CD4-positive, alpha-beta T cell treated with Interleukin-17A for 1 hour (primary cell): ENCODE data around the gene LPO.

Experiments used
- DNase-seq: peaks from one replicate; pipeline ENCODE4 v3.0.0-alpha.2; 2020

Gene LPO

DNA sequence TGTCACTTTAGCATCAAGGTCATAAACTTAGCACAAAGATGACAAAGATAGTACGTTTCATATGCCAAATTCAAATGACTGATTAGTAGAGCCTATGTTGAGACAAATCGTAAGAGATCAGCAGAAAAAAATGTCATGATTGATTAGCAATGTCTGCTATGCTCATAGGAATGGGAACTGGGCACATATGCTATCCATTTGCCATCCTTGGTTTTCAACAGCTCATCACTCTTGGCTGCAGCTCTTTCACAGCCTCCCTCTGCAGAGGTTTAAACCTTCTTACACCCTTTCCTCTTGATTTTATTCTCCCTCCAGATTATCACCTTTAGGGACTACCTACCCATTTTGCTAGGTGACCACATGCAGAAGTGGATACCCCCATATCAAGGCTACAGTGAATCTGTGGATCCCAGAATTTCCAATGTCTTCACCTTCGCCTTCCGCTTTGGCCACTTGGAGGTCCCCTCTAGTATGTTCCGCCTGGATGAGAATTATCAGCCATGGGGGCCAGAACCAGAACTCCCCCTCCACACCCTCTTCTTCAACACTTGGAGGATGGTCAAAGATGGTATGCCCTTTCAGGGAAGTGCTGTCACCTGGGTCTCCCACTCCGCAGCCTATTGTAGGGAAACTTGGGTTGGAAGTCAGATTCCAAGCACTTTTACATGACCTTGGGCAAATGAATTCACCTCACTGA, 26.2 kb downstream of the LPO start:
- no peak for DNase-seq

DNA sequence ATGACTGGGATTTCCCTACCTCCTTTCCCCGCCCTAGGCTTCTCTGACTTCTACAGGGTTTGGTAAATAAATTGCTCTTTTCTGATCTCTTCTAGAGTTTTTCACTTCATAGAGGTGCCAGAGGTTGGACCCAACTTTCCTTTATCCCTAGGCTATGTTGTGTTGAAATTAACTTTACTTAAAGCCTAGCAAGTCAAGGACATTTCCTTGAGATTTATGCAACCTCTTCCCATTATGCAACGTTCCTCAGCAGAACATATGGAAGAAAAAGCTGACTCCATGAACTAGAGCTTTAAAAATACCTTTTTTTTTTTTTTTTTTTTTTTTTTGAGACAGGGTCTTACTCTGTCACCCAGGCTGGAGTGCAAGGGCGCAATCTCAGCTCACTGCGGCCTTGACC, 26.9 kb downstream of the LPO start:
- no peak for DNase-seq

DNA sequence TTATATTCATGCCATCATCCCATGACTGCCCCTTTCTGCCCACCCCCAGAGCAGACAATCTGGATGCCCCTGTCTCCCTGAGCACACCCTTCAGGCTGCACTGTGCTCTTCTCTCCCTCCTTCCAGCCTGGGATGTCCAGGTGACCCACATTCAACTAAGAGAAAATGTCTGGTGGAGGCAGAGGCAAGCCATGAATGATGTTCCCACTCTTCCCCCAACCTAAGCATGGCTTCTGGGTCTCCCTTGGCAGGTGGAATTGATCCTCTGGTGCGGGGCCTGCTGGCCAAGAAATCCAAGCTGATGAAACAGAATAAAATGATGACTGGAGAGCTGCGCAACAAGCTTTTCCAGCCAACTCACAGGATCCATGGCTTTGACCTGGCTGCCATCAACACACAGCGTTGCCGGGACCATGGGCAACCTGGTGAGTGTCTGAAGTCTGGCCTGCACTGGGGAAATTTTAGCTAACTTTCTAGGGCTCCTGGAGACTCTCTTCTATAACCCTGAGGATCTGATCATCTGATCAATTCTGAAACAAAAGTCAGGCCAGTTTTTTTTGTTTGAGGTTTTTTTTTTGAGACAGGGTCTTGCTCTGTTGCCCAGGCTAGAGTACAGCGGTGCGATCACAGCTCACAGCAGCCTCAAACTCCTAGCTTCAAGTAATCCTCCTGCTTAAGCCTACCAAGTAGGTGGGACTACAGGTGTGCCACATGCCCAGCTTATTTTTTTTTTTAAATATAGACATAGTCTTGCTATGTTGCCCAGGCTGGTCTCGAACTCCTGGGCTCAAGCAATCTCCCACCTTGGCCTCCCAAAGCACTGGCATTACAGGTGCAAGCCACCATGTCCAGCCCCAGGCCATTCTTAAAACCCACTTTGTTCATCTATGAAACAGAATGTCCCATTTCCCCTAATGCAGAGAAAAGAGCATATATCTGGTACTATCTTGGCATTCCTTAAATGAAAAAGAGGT, 27.8 kb downstream of the LPO start:
- DNase-seq: no peak

DNA sequence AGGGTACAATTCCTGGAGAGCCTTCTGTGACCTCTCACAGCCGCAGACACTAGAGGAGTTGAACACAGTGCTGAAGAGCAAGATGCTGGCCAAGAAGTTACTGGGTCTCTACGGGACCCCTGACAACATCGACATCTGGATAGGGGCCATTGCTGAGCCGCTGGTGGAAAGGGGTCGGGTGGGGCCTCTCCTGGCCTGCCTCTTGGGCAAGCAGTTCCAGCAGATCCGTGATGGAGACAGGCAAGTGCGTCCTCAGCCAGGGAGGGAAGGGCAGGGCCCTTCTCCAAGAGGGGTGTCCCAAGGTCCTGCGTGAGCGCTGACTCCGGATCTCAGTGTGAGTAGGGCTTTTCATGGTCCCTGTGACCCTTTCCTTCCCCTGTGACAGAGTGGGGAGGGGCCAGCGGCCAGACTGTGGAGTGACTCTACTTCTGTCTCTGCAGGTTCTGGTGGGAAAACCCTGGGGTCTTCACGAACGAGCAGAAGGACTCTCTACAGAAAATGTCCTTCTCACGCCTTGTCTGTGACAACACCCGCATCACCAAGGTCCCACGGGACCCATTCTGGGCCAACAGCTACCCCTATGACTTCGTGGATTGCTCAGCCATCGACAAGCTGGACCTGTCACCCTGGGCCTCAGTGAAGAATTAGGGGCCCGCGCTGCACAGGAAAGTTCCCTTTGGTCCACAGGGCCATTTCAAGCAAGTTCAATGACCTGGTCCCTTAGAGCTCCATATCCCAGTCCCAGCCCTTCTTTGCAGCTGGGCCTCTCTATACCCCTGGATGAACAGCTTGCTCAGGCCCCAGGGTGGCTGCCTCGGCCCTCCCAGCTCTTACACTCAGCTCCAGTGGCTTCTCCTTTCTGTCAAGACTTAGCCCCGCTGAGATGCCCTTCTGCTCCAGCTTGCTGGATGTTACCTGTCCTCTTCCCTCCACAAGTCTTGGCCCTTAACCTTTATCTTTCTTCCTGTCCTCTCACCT, 29.3 kb downstream of the LPO start:
- no peak for DNase-seq

DNA sequence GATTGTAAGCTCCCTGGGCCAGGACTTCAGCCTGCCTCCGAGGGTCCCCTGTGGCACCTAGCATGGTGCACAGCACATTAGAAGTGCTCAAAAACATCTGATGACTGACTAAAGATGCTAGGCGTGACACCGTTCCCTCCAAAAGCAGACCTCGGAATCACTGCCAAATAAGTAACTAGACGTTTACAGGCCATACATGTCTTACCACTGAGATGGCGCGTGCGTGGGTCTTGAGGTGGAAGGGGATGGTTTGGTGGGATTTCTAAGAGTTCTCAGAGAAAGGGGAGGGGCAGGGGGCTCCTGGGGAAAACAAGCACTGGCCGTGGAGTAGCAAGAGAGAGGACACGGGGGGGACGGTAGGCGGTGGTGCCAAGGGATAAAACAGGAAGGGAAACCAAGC, 29.9 kb downstream of the LPO start:
- DNase-seq: no peak

DNA sequence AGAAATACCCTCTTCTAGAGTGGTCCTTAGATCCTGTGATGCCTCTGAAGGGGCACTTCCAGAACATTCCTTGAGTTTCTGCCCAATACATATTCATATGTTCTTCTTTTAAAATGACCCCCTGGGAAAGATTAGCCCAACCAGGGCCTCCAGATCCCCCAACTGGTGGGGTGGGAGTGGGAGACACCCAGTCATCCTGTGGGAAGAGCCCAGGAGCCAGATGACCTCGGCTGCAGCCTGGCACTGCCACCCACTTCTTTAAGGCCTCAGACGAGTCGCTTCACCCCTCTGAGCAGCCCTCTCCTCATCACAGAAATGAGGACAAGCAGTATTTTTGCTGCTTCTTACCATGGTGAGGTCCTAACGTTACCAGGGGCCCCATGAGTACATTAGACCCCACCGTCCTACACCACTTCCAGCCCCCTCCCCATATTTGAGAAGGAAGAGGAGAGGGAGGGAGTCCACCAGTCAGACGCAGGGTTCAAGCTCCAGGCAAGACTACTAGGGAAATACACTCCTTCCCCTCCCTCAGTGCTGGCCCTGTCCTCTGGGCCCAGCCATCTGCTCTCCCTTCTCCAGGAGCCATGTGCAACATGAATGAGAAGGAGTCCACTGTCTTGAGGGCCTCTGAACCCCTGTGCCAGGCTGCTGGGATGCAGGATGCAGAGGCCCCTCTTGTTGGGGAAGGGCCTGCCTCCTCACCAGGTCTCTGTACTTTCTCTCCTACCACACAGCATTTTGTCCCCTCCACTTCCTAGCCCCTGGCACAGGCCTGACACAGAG, 30.6 kb downstream of the LPO start:
- DNase-seq: no peak

DNA sequence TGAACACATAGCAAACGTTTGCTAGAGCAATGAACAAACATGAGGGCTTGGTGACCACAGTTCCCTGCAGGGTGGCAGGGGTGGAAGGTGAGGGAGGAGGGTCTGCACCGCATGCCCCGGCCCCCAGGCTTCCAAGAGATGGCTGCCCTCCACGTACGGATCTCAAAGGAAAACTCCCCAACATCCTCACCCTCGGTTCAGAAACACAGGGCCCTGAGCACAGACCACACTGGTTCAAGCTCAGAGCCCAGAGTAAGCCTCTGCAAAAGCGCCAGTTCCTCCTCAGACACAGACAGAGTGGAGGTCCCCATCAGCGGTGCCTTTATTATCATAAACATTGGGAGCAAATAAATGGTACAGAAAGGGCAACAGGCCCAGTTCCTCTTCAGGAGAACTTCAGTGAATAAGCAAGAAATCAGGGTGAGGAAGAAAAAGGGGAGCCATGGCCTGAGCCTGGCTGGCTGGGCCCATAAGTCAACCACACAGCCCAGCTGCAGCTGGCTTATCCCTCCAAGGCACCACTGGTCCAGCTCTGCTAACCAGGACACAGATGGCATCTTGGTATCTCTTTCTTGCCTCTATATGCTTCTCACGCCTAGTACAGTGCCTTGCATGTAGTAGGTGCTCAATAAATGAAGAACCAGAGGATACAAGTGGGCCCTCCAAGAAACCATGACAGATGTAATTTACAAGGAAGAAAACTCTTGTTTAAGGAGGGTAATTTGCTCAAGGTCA, 31.3 kb downstream of the LPO start:
- DNase-seq: no peak

DNA sequence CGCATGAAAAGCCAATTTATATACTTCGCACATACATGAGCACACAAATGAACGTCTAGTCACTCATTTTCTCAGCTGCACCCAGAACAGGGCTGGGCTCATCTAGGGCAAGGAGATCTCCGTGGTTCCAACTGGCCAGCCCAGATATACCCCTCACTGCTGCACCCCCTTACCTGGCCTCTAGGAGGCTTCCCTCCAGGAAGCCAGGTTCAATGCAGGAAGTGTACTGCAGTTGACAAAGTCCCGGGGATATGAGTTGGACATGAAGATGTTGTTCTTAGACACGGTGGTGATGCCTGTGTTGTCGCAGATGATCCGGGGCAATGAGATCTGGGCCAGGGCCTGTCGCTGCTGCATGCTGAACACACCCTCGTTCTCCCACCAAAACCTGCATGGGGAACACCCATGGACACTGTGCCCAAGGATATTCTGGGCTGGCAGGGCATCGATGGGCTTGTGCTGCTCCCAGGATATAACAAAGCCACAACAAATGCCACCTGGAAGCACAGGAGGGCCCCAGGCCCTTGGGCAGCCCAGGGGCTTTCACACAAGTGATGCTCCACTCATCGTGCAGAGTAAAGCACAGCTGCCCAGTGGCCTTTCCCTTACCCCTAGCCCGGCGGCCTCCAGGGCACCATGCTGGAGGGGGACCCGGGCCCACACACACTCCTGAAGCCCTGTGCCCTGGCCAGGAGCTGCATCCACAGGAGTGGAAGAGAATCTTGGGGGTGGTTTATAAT, 32.3 kb downstream of the LPO start:
- no peak for DNase-seq

DNA sequence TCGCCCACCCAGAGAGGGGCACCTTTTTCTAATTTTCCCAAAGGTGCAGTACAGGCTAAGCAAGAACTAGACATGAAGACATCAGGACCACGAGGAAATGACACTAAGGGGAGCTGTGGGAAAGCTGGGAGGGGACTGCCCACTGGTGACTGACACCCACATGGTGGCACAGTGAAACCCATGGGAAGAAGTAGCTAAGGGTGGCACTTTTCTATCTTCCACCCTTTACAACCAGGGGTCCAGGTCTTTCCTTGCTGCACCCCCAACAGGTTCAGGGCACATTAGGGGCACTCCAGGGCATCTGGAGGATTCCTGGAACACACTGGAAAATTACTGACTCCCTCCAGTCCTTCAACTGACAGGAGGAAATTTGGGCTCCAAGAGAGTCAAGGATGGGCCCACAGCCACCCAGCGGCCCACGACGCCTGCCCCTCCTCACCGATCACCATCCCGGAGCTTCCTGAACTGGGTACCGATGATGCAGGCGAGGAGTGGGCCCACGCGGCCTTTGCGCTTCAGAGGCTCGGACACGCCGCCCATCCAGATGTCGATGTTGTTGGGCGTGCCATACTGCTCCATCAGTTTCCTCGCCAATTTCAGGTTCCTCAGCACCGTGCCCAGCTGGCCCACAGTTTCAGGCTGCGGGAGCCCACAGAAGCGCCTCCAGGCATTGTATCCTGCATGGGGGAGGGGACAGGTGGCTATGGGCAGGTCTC, 33.0 kb downstream of the LPO start:
- no peak for DNase-seq

DNA sequence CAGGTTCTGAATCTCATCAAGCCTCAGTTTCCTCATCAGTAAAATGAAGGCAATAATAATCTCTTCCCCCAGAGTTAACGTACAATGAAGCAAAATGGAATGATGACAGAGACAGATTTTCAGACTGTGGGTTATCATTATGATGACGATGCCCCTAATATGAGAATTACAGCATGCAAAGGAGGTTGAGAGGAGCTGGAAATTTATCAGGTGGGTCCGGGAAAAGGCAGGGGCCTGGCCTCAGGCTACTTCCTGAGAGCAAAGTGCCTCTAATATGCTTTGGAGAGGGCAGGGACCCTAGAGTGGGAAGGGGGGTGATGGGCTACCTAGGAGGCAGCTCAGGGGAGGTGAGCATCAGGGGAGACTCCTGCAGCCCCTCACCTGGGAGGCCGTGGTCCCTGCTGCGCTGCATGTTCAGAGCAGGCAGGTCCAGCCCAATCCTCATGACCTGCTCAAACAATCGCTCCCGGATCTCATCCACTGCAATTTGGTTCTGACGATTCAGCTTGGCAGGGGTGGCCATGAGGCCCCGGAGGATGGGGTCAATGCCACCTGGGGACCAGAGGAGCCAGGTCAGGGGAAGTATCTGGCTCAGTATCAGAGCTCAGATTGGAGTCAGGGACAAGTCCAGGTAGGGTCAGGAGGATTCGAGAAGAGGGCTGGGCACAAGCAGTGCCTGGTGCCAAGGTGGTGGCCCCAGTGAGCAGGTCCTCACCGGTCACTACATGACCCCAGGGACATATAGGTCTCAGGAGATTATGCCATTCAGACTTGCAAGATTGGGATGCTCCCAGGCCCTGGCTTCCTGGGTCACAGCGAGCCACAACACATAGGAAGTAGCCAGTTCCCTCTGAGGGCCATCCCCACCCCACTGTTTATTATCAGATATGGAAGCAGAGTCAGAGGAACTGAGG, 34.2 kb downstream of the LPO start:
- no peak for DNase-seq

DNA sequence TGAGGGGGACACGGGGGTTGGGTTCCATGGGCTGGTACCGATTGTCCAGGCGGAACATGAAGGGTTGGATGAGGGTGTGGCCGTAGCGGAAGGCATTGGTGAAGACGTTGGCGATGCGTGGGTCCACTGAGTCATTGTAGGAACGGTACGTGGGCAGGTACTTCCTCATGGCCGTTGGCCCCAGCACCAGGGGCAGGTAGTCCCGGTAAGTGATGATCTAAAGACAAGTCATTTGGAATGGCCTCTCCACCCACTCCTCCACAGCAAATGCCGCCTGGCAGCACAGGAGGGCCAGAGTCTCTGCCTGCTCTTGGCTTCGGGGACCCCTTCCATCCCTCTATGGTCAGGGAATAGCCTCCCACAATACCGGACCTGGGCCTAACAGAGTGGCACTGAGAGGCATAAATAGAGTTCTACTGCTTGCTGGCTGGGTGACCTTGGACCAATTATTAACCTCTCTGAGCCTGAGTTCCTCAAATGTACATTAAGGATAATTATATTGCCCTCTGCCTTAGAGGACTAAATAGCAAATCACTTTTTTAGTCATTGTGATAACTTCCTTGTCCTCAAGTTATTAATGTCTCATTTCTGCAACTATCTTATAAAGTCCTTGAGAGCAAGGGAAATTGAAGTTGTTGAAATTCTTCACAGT, 35.2 kb downstream of the LPO start:
- no peak for DNase-seq

DNA sequence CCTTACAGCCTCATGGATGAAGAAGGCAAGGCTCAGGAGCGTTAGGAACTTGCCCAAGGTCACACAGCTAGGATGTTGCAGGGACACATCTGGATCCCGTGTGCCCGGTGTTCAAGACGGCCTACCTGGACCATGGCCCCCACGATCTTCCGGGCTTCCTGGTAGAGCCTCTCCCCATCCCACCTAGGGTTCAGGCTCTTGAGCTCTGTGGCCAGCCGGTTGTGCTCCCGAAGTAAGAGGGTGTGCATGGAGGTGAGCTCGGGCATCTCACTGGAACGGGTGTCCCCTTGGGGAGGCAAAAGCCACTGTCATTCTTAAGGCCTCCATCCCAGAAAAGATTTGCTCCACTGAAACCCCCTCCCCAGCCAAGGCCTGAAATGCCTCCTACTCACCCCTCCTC, 37.0 kb downstream of the LPO start:
- DNase-seq: no peak

DNA sequence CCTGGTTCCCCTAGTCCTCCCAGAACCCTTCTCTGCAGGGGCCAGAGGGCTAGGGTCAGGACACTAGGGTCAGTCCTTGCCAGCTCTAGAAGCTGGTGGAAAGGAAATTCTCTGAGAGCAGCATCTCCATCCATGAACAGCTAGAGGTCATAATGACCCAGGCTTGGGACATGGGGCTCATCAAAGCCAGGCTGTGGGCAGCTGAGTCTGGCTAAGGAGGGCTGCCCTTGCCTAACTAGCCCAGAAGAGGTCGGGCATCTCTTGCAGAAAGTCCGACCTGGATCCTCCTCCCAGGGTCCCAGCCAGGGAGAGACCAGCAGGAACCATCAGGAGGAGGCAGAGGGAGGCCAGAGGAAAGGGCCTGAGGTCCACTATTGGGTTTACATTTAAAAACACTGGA, 38.0 kb downstream of the LPO start:
- no peak for DNase-seq

DNA sequence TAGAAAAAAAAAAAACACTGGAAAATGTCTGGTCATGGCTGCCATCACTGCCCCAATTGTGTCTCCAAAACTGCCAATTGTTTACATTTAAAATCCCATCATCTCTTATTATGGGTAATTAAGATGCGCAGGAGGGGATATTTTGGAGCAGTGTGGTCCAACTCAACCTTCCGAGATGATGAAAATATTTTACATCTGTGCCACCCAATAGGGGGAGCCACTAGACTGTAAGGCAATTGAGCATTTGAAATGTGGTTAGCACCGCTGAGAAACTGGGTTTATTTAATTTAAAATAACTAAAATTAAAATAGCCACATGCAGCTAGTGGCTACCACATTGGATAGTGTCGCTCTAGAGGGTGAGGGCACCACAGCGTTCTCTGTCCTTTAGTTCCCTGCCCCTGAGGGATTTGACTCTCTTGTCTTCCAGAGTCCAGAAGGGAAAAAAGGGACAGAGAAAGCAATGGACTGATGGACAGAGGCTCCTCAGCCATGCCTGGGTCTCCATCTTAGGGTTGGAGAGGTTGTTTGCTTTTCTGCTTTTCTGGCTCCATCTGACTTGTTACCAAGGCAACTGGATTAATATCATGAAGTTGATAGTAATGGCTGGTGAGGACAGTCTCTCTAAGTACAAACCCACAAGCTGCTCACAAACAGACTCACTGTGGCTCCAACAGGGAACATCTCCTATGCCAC, 38.9 kb downstream of the LPO start:
- peak; percentile 48 for DNase-seq

DNA sequence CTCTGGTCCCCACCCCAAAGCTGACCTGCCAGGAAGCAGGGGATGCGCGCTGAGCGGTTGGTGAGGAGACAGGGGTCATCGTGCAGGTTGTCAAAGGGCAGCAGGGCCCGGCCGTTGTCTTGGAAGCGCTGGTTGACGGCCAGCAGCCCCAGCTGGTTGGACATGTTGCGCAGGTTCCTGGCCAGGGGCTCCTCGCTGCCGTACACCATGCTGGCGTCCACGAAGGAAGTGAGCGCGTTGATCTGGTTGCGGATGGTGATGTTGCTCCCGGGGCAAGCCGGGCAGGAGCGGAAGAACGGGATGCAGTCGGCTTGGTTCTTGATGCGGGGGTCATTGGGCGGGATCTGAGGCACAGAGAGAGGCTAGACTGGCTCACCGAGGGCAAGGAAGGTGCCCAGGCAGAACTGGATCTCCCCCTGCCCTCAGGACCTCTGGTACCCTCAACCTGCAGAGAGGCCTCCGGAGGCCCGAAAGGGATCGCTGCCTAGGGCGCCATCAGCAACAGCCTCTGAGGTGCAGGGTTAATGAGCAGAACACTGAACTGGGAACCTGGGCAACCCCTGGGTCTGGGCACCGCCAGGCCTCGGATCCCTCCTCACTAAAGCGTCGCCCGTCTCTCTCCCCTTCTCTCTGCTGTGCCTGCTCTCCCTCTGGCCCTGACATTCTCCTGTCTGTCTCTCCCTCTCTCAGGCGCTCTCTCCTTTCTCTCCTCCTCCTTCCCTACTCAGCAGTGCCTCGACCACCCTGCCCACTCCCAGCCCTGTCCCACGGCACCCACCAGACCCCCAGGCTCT, 39.6 kb downstream of the LPO start:
- DNase-seq: no peak

DNA sequence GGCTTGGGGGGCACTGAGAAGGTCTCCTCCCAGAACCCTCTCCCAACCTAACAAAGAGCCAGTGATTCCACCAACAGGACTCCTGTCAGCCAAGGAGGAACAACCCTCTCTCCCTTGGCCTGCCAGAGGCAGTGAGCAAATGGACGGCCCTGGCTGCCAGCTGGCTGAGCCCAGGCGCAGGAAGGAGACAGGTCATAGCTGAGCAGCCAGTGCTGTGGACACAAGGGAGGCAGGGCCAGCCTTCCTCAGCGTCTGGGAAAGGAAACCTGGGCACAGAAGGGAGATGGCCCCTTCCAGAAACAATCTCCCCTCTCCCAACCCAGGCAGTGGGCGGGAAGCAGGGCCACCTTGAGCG, 40.3 kb downstream of the LPO start:
- no peak for DNase-seq
